ENCODE measurements around the gene POLR3K.
A peak's percentile ranks its signal among the peaks of the same experiment; 100 is the strongest.

Gene POLR3K

DNA sequence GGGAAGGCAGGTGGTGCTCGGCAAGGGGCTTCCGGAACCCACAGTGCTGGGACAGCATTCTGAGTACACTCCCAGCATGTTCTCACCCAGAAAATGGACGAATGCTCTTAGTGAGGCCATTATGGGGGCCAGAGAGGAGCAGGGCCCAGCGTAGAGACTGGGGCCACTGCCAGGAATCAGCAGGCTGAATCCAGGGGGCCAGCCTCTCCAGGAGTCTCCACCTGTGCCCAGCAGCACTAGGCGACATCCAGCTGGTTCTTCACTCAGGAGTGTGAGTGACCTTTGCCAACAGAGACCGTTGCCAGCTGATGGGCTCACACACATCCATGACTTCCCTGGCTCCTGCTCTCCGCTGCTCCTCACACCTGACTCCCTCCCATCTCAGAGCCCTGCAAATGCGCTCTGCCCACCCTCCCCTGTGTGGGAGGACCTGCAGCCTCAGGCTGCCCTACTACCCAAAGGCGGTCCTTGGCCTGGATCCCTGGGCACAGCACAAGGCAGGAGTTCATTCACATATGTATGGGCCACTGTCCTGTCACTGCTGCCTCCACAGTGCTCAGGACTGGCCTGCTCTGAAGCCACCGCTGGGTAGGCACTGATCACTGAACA, 13.9 kb upstream of the POLR3K start:
- no peak overlapping the region for H3K4me3 ChIP-seq (ENCODE audit: low read depth, low read length)
- H3K36me3 ChIP-seq, result no peaks in the 10 kb centered on the region; the same call in 1 of the 2 replicates

DNA sequence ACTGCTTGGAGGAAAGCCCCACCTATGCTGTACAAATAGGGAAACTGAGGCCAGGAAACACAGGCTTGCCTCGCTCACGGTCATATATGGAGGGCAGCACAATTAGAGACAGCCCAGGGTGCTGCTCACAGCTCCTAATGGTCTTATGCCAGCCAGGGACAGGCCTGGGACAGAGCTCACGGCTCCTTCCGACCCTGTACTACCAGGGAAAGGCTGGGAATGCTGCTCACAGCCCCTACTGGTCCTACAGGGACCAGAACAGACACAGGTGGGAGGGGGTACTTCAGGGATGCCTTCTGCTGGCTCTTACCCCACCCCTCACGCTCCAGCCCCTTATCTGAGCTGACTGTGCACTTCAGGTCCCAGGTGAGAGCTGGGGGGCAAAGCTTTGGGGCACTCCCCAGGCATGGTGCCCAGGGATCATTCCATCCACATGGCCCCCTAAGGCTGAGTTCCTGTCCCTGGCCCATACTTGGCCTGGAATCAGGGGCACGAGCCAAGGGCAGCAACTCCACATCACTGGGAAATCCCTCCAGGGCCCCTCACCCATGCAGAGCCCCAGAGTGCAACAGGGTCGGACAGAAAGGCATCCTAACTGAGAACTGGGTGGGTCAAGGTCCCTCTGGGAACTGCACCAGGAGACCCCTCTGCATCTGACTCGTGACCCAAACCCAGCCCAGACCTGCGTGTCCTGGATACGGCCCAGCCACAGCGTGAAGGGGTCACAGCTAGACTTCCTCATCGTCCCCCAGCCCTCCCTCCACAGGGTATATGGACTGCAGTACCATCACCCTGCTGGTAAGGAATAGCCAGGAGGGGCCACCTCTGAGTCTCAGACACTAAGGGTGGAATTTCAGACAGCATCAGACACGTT, 13.1 kb upstream of the POLR3K start:
- Histone ChIP-seq H3K36me3 (no peaks in the 10 kb centered on the region; the same call in 1 of the 2 replicates), H3K4me3 (ENCODE audit: low read depth, low read length) (no peak overlapping the region), H3K27ac (no peak overlapping the region), H3K9me3 (ENCODE audit: severe bottlenecking) (no peaks in the 10 kb centered on the region), H3K27me3 (ENCODE audit: insufficient read depth, low read depth, severe bottlenecking) (no peaks in the 10 kb centered on the region)
- no peak for DNase-seq
- TF ChIP-seq, protein P1, sequence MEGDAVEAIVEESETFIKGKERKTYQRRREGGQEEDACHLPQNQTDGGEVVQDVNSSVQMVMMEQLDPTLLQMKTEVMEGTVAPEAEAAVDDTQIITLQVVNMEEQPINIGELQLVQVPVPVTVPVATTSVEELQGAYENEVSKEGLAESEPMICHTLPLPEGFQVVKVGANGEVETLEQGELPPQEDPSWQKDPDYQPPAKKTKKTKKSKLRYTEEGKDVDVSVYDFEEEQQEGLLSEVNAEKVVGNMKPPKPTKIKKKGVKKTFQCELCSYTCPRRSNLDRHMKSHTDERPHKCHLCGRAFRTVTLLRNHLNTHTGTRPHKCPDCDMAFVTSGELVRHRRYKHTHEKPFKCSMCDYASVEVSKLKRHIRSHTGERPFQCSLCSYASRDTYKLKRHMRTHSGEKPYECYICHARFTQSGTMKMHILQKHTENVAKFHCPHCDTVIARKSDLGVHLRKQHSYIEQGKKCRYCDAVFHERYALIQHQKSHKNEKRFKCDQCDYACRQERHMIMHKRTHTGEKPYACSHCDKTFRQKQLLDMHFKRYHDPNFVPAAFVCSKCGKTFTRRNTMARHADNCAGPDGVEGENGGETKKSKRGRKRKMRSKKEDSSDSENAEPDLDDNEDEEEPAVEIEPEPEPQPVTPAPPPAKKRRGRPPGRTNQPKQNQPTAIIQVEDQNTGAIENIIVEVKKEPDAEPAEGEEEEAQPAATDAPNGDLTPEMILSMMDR (IDR thresholded peaks at IDR 0.05; ENCODE audit: low read depth, low read length), result no peak

More for the DNA sequence above, 13.9 kb upstream of the POLR3K start:
- DNase-seq, result no peak
- TF ChIP-seq, protein P1 (IDR thresholded peaks at IDR 0.05; ENCODE audit: low read depth, low read length), result no peak
- Histone ChIP-seq H3K9me3 (ENCODE audit: severe bottlenecking) (no peaks in the 10 kb centered on the region), H3K27me3 (ENCODE audit: insufficient read depth, low read depth, severe bottlenecking) (no peaks in the 10 kb centered on the region), H3K27ac (no peak overlapping the region)

DNA sequence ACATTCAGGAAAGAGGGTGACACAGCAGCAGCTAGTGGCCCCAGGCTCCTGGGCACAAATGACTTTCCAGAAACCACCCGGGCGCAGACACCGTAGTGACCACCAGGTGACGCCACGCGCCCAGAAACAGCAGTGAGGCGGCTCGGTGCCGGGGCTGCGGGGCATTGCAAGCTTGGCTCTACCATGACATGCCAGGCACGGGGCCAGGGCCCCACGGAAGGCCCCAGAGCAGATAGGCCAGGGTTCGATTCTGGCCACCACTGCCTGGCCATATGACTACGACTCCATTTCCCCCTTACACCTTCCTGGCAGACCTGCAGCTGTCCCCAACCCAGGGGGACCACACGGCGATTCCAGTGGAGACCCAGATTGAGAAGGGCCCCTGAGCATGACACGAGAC, 12.3 kb upstream of the POLR3K start:
- DNase-seq, result peak; percentile 83

DNA sequence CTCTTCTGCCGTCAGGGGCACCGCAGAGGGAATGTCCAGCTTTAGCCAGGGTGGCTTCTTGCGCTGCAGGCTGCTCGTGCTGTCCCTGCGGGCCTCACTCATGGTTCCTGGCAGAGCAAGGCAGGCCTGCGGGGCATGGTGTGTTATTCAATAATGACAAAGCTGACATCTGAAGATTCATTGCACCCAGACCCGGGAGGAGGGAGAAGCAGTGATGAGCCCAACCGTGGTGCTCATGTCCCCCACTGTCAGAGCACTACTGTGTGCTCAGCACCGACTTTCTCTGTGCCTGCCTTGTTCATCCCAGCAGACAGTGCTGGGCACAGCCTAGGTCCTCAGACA, 11.5 kb upstream of the POLR3K start:
- H3K9me3 ChIP-seq (ENCODE audit: severe bottlenecking), result no peaks in the 10 kb centered on the region
- TF ChIP-seq, protein P1 (IDR thresholded peaks at IDR 0.05; ENCODE audit: low read depth, low read length), result no peak
- H3K27me3 ChIP-seq (ENCODE audit: insufficient read depth, low read depth, severe bottlenecking), result no peaks in the 10 kb centered on the region
- no peak for DNase-seq
- H3K36me3 ChIP-seq, result peaks cover 7% of the 10 kb centered on the region
- no peak overlapping the region for H3K4me3 ChIP-seq (ENCODE audit: low read depth, low read length)
- H3K27ac ChIP-seq, result no peak overlapping the region

More for the DNA sequence above, 12.3 kb upstream of the POLR3K start:
- TF ChIP-seq, protein P1 (IDR thresholded peaks at IDR 0.05; ENCODE audit: low read depth, low read length), result peak; percentile 98
- no peaks in the 10 kb centered on the region; the same call in 1 of the 2 replicates for H3K36me3 ChIP-seq
- no peaks in the 10 kb centered on the region for H3K9me3 ChIP-seq (ENCODE audit: severe bottlenecking)
- H3K4me3 ChIP-seq (ENCODE audit: low read depth, low read length), result no peak overlapping the region
- H3K27me3 ChIP-seq (ENCODE audit: insufficient read depth, low read depth, severe bottlenecking), result no peaks in the 10 kb centered on the region
- H3K27ac ChIP-seq, result no peak overlapping the region; the same call in 1 of the 2 replicates

DNA sequence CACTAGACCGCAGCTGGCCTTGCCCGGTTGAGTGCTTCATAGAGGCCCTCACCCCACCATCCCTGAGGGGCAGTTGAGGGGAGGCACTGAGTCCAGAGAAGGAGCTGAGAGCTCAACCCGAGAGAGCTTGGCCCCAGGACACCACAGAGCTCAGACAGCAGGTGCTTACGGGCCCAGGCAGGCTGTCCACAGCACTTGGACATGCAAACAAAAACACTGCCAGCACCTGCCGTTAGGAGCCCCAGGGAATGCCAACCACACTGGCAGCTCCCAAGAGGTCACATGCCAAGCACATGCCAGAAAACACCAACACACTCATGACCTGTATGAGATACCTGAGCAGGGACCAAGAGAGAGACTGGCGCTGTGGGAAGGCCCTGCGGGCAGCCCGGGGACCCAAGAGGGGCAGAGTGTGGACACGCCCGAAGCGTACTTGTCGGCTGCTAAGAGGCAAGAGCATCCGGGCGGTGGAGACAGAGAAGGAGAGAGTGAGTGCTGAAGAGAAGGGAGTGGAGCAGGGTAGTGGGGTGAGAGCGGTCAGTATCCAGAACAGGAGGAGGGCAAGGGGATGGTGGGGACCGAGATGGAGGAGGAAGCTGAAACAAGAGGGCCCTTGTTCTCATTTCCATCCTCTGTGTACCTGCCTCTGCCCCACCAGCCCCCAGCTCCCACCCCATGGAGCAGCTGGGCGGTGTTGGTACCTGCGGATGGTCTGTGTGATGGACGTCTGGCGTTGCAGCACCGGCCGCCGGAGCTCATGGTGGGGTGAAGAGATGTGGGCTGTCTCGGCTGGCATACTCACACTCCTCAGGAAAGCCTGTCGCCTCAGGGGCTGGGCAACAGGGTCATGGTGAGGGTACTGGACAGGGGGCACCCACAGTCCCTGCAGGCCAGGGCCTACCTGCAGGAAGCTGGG, 10.8 kb upstream of the POLR3K start:
- TF ChIP-seq, protein P1 (IDR thresholded peaks at IDR 0.05; ENCODE audit: low read depth, low read length), result no peak

More for the DNA sequence above, 10.8 kb upstream of the POLR3K start:
- Histone ChIP-seq H3K4me3 (ENCODE audit: low read depth, low read length) (no peak overlapping the region), H3K36me3 (peaks cover 14% of the 10 kb centered on the region), H3K27ac (no peak overlapping the region), H3K27me3 (ENCODE audit: insufficient read depth, low read depth, severe bottlenecking) (no peaks in the 10 kb centered on the region), H3K9me3 (ENCODE audit: severe bottlenecking) (no peaks in the 10 kb centered on the region)
- no peak for DNase-seq

Data from WERI-Rb-1 (cell line).